ENCODE results near the gene SNAPC4.

The SNAPC4 gene

DNA sequence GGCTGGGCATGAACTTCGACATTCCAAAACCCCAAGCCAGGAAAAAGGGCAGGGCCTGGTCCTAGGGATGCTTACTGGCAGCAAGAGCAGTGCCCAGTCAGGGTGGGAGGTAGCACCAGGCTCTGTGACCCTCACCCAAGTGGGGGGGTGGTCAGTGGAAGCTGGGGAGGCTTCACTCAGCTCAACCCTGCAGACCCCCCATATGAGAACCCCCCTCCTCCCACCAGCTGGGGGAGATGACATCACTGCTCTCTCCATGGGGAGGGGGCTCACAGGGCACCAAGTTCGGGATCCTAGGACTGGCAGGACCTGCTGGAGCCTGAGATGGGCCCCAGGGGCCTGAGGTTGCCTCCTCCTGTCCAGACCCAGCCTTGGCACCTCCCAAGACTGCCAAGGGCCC, 41.1 kb downstream of the SNAPC4 start:
- ChIA-PET POLR2A (no interaction called here), CTCF (interaction anchor here (2.1 kb wide), 1 partner anchor 46 kb away, joined by 8 read pairs; no protein-coding TSS in a partner anchor)
- no peak overlapping the region for H3K4me3 ChIP-seq (ENCODE audit: low read depth, low read length)
- TF ChIP-seq CTCF (IDR thresholded peaks at IDR 0.05; ENCODE audit: insufficient read depth, low read length, missing control alignments): no peak
- no peak for DNase-seq (ENCODE audit: low read depth, low spot score)

GRCh38 chr9:136358016-136358415, 42.0 kb downstream of the SNAPC4 start:
- H3K4me3 ChIP-seq (ENCODE audit: low read depth, low read length): no peak overlapping the region
- POLR2A ChIA-PET: no interaction called here
- TF ChIP-seq CTCF (IDR thresholded peaks at IDR 0.05; ENCODE audit: insufficient read depth, low read length, missing control alignments): no peak
- CTCF ChIA-PET: interaction anchor here (0.8 to 2.1 kb wide), 2 partner anchors 19 to 45 kb away, joined by 3 to 8 read pairs; no protein-coding TSS in a partner anchor
- DNase-seq (ENCODE audit: low read depth, low spot score): no peak

DNA sequence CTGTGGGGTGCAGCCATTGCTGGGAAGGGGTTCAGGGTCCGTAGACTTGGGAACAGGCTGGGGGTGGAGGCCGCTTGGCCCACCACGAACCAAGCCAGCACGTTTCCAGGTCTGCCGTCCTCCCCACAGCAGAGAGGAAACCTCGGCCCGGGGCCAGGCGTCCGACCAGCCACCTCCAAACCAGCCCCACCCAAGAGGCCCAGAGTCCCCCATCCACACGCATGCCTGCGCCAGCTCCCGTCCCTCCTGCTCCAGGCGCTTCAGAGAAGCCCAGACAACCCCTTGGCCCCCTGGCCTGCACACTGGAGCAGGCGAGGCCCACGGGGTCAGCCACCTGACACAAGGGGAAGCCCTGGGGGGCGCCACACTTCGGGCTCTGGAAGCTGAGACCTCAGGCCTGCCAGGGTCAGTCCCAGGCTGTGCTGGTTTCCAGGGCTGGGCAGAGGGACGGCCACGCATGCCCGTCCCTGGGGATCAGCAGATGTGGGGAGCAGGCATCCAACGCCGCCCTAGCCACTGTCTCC, 42.7 kb downstream of the SNAPC4 start:
- CTCF ChIA-PET: interaction anchor here (2.1 to 5.9 kb wide), 2 partner anchors 7 to 45 kb away, joined by 8 to 32 read pairs; partner anchors contain the start of gene DNLZ
- POLR2A ChIA-PET: interaction anchor here (0.7 kb wide), 1 partner anchor 10 kb away, joined by 4 read pairs; no protein-coding TSS in a partner anchor
- TF ChIP-seq CTCF (IDR thresholded peaks at IDR 0.05; ENCODE audit: insufficient read depth, low read length, missing control alignments): no peak

DNA sequence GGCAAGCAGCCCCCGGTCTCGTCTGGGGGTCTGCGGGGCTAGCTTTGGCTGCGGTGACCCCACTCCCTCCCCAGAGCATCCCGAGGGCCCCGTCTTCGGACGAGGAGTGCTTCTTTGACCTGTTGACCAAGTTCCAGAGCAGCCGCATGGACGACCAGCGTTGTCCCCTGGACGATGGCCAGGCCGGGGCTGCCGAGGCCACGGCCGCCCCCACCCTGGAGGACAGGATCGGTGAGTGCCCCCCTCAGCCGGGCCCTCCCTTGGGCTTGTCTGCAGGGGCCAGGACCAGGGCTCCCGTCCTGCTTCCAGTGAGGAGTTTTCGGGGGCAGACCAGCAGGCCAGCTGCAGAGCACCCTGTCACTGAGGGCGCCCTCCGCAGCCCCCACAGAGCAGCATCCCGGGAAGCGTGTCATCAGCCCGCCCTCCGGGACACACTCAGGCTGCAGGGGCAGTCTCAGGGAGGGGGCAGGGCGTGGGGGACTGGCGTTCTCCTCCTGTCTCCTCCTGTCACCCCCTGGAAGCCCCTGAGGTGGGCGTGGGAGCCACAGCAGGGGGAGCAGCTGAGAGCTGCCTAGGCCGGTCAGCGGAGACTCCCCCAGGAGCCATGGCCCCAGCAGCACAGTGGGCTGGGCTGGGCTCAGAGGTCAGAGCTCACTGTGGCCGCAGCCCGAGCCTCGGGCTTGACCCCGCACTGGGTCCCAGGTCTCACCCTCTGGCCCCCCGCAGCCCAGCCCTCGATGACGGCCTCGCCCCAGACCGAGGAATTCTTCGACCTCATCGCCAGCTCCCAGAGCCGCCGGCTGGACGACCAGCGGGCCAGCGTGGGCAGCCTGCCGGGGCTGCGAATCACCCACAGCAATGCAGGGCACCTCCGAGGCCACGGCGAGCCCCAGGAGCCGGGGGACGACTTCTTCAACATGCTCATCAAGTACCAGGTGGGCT, 44.1 kb downstream of the SNAPC4 start:
- TF ChIP-seq CTCF (IDR thresholded peaks at IDR 0.05; ENCODE audit: insufficient read depth, low read length, missing control alignments): no peak
- no peak overlapping the region for H3K4me3 ChIP-seq (ENCODE audit: low read depth, low read length)
- DNase-seq (ENCODE audit: low read depth, low spot score): no peak
- ChIA-PET POLR2A (interaction anchor here (1.2 kb wide), 1 partner anchor 9 kb away, joined by 4 read pairs; no protein-coding TSS in a partner anchor), CTCF (interaction anchor here (5.9 kb wide), 1 partner anchor 9 kb away, joined by 32 read pairs; the partner anchor contains the start of gene DNLZ)

More for the DNA sequence above, 42.7 kb downstream of the SNAPC4 start:
- DNase-seq (ENCODE audit: low read depth, low spot score): no peak
- no peak overlapping the region for H3K4me3 ChIP-seq (ENCODE audit: low read depth, low read length)

DNA sequence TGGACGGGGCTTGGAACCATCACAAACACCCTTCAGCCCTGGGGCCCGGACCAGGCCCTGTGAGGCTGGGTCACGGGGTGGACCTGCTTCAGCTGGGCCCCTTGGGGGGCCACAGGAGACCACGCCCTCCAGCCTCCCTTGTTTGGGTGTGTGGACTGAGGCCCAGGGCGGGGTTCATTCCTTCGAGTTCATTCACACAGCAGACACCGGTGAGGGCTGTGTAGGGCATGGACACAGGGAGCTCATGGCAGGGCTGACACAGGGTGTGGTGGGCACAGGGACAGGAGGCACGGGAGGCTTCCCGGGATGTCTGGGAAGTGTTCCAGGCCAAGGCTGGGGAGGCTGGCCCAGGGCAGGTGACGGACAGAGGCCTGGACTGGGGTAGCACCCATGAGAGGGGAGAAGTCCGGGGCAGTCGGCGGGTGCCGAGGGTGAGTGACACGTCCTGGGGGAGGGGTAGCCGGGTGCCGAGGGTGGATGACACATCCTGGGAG, 45.3 kb downstream of the SNAPC4 start:
- no peak for DNase-seq (ENCODE audit: low read depth, low spot score)
- ChIA-PET CTCF (interaction anchor here (1.0 to 5.9 kb wide), 3 partner anchors 10 to 15 kb away, joined by 3 to 32 read pairs (median 6); partner anchors contain the start of gene DNLZ), POLR2A (interaction anchor here (1.3 to 1.9 kb wide), 2 partner anchors 8 to 9 kb away, joined by 5 to 15 read pairs; partner anchors contain the start of gene DNLZ)
- H3K4me3 ChIP-seq (ENCODE audit: low read depth, low read length): no peak overlapping the region
- no peak for TF ChIP-seq CTCF (IDR thresholded peaks at IDR 0.05; ENCODE audit: insufficient read depth, low read length, missing control alignments)
